D721Med (cell line): ENCODE results near the gene CNST.

Experiments
- DNase-seq: peaks from one replicate; pipeline ENCODE4 v3.0.0; 2011; ENCODE audit warnings: low spot score; ENCODE audit not compliant: insufficient read length
- FAIRE-seq: peaks from 2 replicates; lab custom pipeline; 2011; peaks lifted over from hg19 to GRCh38; lab: Jason Lieb, UNC
- CTCF ChIP-seq: IDR thresholded peaks from 2 replicates; pipeline ENCODE4 v1.5.1; 2012; ENCODE audit warnings: mild to moderate bottlenecking, control low read depth; ENCODE audit not compliant: insufficient read depth; ENCODE audit errors: missing control alignments

Gene CNST

GRCh38 chr1:246540738-246541491 is 25.3 kb upstream of the CNST start:
- FAIRE-seq (peak; percentile 92), DNase-seq (no peak)
- no peak for TF ChIP-seq CTCF

GRCh38 chr1:246544001-246544400 is 22.3 kb upstream of the CNST start:
- no peak for TF ChIP-seq CTCF
- FAIRE-seq (no peak), DNase-seq (no peak)

- no peak for TF ChIP-seq CTCF
- no peak for FAIRE-seq
- no peak for DNase-seq
Measured at GRCh38 chr1:246549665-246550064, 16.6 kb upstream of the CNST start.

GRCh38 chr1:246550402-246550801 is 15.9 kb upstream of the CNST start:
- FAIRE-seq, result no peak
- TF ChIP-seq CTCF, result no peak
- DNase-seq, result no peak

- FAIRE-seq (peak; percentile 44), DNase-seq (no peak)
- no peak for TF ChIP-seq CTCF
Measured at GRCh38 chr1:246552110-246552509, 14.1 kb upstream of the CNST start.

- DNase-seq, result no peak
- no peak for FAIRE-seq
- no peak for TF ChIP-seq CTCF
Measured at GRCh38 chr1:246554201-246554600, 12.1 kb upstream of the CNST start.

GRCh38 chr1:246558041-246558440 is 8.2 kb upstream of the CNST start:
- TF ChIP-seq CTCF, result no peak
- DNase-seq (no peak), FAIRE-seq (no peak)
